OCI-LY7 (cell line): ENCODE data around the gene OR5D13.

Experiments
- EZH2phosphoT487 ChIP-seq: fragments of 200-600 bp; sonication (generic); IDR thresholded peaks from 2 replicates; pipeline ENCODE4 v1.6.1; 2018; ENCODE audit warnings: low read depth, borderline replicate concordance, mild to moderate bottlenecking, mixed run types, antibody characterized with exemption, low read length, moderate library complexity, mixed read lengths
- TF ChIP-seq, protein P1 (sequence below): fragments of 200-600 bp; sonication (generic); conservative IDR thresholded peaks from 2 replicates; pipeline ENCODE4 v1.5.1; 2014; ENCODE audit warnings: mild to moderate bottlenecking, antibody characterized with exemption, low read length, moderate library complexity, mixed read lengths

DNA sequence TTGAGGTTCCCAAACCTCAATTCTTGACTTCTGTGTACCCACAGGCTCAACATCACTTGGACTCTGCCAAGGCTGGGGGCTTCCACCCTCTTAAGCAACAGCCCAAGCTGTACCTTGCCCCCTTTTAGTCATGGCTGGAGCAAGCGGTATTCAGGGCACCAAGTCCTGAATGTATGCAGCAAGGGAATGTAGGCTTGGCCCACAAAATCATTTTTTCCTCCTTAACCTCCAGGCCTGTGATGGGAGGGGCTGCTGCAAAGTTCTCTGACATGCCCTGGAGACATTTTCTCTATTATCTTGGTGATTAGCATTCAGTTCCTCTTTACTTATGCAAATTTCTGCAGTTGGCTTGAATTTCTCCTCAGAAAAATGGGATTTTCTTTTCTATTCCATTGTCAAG is 33.0 kb downstream of the OR5D13 start:
- TF ChIP-seq, protein P1, sequence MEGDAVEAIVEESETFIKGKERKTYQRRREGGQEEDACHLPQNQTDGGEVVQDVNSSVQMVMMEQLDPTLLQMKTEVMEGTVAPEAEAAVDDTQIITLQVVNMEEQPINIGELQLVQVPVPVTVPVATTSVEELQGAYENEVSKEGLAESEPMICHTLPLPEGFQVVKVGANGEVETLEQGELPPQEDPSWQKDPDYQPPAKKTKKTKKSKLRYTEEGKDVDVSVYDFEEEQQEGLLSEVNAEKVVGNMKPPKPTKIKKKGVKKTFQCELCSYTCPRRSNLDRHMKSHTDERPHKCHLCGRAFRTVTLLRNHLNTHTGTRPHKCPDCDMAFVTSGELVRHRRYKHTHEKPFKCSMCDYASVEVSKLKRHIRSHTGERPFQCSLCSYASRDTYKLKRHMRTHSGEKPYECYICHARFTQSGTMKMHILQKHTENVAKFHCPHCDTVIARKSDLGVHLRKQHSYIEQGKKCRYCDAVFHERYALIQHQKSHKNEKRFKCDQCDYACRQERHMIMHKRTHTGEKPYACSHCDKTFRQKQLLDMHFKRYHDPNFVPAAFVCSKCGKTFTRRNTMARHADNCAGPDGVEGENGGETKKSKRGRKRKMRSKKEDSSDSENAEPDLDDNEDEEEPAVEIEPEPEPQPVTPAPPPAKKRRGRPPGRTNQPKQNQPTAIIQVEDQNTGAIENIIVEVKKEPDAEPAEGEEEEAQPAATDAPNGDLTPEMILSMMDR, result no peak
- TF ChIP-seq EZH2phosphoT487, result no peak
